NB4 (cell line): ENCODE data around the gene FKBP4.

Experiments
- DNase-seq: peaks from one replicate; pipeline ENCODE4 v3.0.0; 2010; ENCODE audit warnings: low read depth
- H3K4me3 ChIP-seq: one replicate; pipeline ENCODE4 v1.5.1; 2011; ENCODE audit warnings: mild to moderate bottlenecking, low read depth, low read length, moderate library complexity
- CTCF ChIP-seq: IDR thresholded peaks from one replicate; pipeline ENCODE4 v1.5.1; 2012; ENCODE audit warnings: low read depth, low read length
- MAX ChIP-seq: IDR thresholded peaks from 2 replicates; pipeline ENCODE4 v1.6.1; 2011; ENCODE audit warnings: low read depth, low read length
- MYC ChIP-seq: IDR thresholded peaks from 2 replicates; pipeline ENCODE4 v1.6.1; 2011; ENCODE audit warnings: low read depth, low read length
- POLR2A ChIP-seq: IDR thresholded peaks from 2 replicates; pipeline ENCODE4 v1.6.1; 2011; ENCODE audit warnings: mild to moderate bottlenecking; ENCODE audit not compliant: insufficient read length; ENCODE audit errors: extremely low read depth

The FKBP4 gene

GRCh38 chr12:2826036-2826435 lies 31.3 kb downstream of the FKBP4 start:
- TF ChIP-seq MYC (no peak), CTCF (no peak), POLR2A (no peak), MAX (no peak)
- H3K4me3 ChIP-seq: no peak overlapping the region
- DNase-seq: no peak

DNA sequence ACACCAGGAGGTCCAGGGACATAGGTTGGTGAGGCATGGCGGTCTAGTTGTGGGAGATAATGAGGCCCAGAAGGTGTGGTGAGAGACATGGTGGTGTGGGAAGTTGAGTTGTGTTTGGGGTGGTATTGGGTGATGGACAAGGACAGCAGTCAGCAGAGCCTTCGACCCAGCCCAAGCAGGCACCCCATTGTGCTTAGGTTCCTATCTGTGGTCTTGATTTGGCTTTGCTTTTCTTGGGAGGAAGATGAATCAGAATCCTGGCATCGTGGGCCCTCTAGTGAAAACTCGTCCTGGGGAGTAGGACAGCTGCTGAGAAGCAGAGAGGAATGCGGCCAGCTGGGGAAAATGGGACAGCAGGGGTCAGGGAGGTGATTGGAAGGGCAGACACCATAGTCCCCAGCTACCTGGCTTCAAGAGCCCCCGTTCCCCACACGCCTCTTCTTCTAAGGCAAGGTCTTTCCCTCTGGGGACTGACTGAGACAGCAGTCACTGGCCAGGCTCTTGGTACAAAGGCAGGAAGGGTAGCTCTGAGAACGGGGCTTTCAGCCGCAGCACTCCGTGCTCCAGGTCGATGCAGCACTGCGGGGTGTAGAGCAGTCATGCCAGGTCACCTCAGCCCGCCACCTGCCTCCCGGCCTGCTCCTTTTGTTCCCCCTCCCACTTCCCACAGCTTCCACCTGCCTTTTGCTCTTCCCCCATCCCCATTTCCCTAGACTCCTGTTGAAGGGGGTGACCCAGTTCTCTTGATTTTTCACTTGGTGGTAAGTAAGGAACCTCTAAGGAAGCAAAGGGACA lies 32.1 kb downstream of the FKBP4 start:
- H3K4me3 ChIP-seq: no peak overlapping the region
- DNase-seq: no peak
- no peak for TF ChIP-seq CTCF
- TF ChIP-seq POLR2A: no peak
- no peak for TF ChIP-seq MAX
- no peak for TF ChIP-seq MYC

DNA sequence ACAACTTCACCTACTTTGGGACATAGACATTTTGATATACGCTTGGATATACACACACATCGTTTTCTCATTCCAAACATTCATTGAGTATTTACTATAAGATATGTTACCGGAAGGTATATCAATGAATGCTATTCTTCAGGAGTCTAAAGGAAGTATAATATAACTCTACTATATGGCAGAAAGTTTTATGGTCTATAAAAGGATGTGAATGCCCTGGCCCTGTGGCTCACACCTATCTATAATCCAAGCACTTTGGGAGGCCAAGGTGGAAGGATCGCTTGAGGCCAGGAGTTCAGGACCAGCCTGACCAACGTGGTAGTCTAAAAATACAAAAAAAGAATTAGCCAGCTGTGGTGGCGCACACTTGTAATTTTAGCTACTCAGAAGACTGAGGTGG lies 34.5 kb downstream of the FKBP4 start:
- TF ChIP-seq MAX (no peak), CTCF (no peak), POLR2A (no peak), MYC (no peak)
- DNase-seq: no peak
- no peak overlapping the region for H3K4me3 ChIP-seq

GRCh38 chr12:2832550-2833127 lies 37.9 kb downstream of the FKBP4 start:
- TF ChIP-seq MAX (no peak), POLR2A (no peak), MYC (no peak), CTCF (no peak)
- H3K4me3 ChIP-seq: no peak overlapping the region
- DNase-seq: no peak

- TF ChIP-seq POLR2A: no peak
- no peak for TF ChIP-seq CTCF
- no peak overlapping the region for H3K4me3 ChIP-seq
- DNase-seq: no peak
Measured at GRCh38 chr12:2833327-2833726, 38.6 kb downstream of the FKBP4 start.
